ENCODE measurements around the gene BMPER.

GRCh38 chr7:33933611-33934281, 28.4 kb downstream of the BMPER start:
- TF ChIP-seq TOX (CRISPR knock-in tag; IDR thresholded peaks at IDR 0.05; ENCODE audit: borderline replicate concordance) (no peak), ZC3H10 (CRISPR knock-in tag; IDR thresholded peaks at IDR 0.05) (no peak)

Measured in SK-N-SH treated with all-trans-retinoic acid at 6 μM for 48 hours (cell line).